ENCODE results near the gene ABCF2.

The ABCF2 gene

GRCh38 chr7:151226875-151227782 lies at the start of gene ABCF2:
Gene ABCF2, minus strand, starts transcription at chr7:151227205. Its CDS starts 747 bp downstream, at chr7:151226458.
- H3K27ac ChIP-seq: peak within 1 kb of the TSS; percentile 84

GRCh38 chr7:151275813-151276577 lies 49.0 kb upstream of the ABCF2 start:
- H3K27ac ChIP-seq: peak overlapping the region; percentile 63; the same call in 1 of the 2 replicates
- no peak for TF ChIP-seq CTCF (conservative IDR thresholded peaks at IDR 0.05)

More at GRCh38 chr7:151226875-151227782, at the start of gene ABCF2:
- TF ChIP-seq CTCF (conservative IDR thresholded peaks at IDR 0.05): no peak

- no peak overlapping the region for H3K27ac ChIP-seq
- TF ChIP-seq CTCF (conservative IDR thresholded peaks at IDR 0.05): no peak
Measured at GRCh38 chr7:151274936-151275812, 48.2 kb upstream of the ABCF2 start.

- no peak overlapping the region for H3K27ac ChIP-seq
- TF ChIP-seq CTCF (conservative IDR thresholded peaks at IDR 0.05): no peak
Measured at GRCh38 chr7:151274396-151274795, 47.4 kb upstream of the ABCF2 start.

GRCh38 chr7:151273651-151274390 lies 46.8 kb upstream of the ABCF2 start:
- no peak overlapping the region for H3K27ac ChIP-seq
- no peak for TF ChIP-seq CTCF (conservative IDR thresholded peaks at IDR 0.05)

- no peak for TF ChIP-seq CTCF (conservative IDR thresholded peaks at IDR 0.05)
- no peak overlapping the region for H3K27ac ChIP-seq
Measured at GRCh38 chr7:151272877-151273276, 45.9 kb upstream of the ABCF2 start.
